ENCODE data around the gene ALDH3A1. TPM values are rescaled to one million over a fixed set of nuclear protein-coding genes. Genes with fewer than 3 reads are reported as not detected.

ALDH3A1 gene
- polyA plus RNA-seq, 1 donor = 0.14 TPM

DNA sequence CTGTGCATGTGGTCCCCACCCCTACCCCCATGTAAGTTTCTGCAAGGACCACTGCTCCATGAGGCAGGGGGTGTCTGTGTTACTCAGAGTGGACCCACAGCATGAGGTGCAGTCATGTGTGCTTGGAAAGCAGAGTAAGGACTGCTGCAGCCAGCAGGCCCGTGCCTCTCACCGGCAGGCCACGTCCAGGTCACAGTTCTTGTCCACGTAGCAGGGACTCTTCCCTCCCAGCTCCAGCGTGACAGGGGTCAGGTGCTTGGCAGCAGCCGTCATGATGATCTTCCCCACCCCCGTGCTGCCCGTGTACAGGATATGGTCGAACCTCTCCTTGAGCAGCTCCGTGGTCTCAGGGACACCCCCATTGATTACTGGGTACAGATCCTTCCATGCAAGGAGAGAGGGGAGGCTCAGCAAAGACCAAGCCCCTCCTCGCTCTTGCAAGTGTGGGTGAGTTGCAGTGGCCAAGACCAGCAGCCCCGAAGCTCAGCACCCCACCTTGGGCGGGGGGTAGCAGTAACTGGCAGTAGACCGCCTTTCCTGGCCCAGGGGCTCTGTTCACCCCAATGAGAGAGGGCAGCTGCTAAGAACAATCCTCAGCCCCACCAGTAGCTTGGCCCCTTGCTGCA lies 6.2 kb downstream of the ALDH3A1 start:
- no peak for DNase-seq (ENCODE audit: low read depth)

DNA sequence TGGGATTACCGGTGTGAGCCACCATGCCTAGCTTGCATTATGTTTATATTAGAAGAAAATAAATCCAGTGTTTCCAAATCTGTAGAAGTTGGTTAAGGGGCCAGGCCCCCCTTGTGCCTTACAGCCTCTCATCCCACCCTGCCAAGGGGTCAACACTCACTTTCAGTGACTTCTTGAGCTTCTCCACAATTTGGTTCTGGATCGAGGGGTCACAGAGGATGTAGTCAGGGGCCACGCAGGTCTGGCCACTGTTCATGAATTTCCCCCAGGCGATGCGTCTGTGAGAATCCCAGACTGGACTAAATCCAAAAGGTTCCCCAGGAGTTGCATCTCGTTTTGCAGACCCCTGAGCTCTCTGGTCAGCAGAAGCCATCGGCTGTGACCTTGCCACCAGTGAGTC lies 7.2 kb downstream of the ALDH3A1 start:
- no peak for DNase-seq (ENCODE audit: low read depth)

DNA sequence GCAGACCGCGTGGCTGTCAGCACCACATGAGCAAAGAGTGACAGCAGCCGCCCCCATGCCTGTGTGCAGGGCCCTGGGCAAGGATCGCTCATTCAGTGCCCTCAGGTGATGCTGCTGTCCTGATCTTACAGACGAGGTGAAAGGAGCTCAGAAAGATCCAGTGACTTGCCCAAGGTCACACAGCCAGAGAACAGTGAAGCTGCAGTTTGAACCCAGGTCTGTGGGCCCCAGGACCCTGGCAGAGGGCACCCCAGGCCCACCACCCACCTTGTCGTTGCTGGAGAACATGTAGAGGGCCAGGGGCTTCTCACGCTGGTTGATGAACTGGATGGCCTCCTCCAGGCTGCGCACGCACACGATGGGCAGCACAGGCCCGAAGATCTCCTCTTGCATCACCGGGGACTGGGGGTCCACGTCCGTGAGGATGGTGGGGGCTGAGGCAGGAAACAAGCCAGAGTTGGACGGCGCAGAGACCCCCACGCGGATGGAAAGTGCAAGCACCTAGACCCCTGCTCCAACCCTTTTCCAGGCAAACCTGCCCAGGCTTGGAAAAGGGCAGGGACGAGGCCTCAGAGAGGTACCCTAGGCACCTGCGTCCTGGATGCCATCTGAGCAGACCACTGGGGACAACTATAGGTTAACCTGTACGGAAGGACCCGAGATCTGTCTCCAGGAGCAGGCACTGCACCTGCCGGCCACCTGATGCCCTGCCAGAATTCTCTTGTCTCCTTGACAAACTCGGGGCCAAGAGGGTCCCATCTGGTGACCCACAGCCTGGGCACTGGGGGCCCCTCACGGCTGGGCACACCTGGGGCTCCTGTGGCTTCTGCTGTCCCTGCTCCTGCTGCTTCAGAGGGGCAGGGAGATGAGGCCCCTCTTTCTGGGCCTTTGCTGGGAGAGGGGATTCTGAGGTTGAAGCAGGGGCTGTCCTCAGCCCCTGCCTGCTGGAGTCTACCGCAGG lies 8.6 kb downstream of the ALDH3A1 start:
- no peak for DNase-seq (ENCODE audit: low read depth)

DNA sequence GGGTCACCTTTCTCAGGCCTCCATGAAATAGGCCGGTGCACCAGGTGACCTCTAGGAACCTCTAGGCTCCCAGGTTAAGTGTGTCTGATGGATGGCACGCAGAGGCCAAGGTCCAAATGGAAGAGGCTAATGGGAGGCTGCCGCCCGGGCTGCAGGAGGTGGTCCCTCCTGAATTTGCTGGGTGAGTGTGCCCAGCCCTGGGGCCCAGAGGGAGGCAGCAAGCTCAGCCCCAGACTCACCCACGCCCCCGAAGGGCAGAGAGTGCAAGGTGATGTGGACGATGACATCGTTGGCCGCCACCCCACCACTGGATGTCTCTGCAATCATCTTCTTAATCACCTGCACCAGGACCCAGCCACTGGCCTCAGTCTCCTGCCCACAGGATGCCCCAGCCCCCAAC lies 9.3 kb downstream of the ALDH3A1 start:
- DNase-seq (ENCODE audit: low read depth) = no peak

DNA sequence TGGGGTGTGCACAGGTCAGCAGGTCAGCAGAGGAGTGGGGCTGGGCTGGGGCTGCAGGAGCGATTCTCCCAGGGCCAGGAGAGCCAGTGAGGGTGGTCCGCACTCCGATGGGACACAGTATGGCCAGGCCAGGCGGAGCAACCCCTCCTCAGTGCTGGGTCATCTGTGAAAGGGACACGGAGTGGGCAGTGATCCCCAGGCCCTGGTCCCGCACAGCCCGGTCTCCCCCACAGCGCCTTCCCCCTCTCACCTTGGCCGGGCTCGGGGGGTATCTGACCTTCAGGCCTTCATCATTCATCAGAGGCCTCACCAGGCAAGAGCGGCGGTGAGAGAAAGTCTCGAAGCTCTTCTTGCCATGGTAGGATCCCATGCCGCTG lies 10.0 kb downstream of the ALDH3A1 start:
- DNase-seq (ENCODE audit: low read depth) = no peak

DNA sequence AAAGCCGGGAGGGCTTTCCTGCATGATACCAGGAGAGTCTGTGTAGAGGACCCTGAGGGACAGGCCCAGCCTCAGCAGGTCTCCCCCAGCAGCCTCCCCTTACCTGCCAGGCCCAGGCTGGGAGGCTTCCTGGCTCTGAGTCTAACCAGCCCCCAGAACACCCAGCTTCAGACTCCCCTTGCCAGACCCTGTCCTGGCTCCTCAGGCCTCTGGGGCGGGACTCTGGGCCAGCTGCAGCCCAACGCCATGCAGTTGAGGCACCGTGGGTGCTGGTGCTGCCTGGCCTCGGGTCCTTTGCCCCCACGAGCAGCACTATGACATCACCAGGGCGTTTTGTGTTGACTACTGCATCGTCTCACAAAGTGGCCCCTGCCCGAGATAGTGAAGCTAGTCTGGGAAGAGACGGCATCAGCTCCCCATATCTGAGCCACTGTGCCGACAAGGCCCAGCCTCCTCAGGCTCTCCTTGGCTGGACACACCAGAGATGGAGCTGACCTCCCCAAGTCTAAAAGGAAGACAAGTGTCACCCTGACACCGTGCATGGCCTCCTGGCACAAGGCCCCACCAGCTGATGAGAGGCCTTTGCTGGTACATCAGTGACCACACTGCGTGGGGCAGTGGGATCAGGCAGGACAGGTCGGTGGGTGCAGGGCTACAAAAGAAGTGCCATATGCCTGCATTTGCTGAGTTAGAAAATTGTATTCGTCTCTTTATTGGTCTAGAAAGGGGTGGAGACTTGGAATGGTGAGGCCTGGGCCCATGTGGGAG lies 10.6 kb downstream of the ALDH3A1 start:
- DNase-seq (ENCODE audit: low read depth) = no peak

DNA sequence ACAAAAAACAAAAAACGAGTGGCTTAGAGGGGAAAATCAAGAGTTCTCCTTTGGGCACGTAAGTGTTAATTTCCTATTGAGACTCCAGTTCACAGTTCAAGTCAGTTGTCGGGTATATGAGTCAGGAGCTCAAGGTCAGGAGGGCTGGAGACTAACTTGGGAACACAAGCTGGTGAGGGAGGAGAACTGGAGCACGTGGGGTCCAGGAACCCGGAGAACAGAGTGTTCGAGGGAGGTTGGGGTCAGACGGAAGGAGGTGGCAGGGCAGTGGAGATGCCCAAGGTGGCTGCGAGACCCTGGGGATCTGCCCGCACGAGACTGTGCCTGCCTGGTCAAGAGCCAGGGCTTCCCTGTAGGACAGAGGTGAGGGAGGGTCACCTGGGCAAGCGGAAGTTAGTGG lies 12.0 kb downstream of the ALDH3A1 start:
- DNase-seq (ENCODE audit: low read depth) = no peak

DNA sequence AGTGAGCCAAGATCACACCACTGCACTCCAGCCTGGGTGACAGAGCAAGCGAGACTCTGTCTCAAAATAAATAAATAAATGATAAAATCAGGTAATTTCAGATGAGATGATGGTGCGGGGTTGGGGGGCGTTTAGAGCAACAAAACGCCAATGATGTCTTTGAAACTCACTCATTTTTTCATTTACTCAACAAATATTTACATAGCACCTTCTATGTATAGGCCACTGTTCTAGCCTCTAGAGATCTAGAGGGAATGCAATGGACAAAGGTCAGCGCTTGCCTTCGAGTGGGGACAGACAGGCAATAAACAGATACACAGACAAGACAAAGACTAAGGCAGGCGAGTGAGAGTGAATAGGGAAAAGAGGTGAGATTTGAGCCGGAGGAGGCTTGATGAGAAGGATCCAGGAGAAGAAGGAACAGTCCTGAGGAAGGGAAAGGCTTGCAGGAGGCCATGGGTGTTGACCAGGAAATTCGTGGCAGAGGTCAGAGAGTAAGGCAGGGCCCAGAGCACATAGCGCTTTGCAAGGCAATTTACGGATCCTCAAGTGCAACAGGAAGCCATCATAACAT lies 14.1 kb downstream of the ALDH3A1 start:
- DNase-seq (ENCODE audit: low read depth) = no peak

DNA sequence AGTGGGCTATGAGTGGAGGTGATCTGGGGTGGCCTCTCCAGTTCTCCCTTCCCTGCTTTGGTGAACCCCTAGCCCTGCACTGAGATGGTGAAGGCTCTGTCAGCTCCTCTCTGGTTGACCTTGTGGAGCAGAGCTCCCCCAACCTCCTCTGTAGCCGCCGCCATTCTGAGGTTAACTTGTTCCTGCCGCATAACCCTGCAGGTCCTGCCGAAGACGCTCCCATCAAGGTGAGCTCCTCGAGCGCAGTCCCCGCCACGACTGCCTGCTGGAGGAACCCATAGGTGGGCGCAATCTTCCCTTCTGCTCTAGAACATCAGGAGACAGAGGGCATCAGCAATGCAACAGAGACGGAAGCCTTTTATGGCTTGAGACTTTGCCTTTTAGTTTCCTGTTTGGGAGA lies 16.5 kb downstream of the ALDH3A1 start:
- no peak for DNase-seq (ENCODE audit: low read depth)

DNA sequence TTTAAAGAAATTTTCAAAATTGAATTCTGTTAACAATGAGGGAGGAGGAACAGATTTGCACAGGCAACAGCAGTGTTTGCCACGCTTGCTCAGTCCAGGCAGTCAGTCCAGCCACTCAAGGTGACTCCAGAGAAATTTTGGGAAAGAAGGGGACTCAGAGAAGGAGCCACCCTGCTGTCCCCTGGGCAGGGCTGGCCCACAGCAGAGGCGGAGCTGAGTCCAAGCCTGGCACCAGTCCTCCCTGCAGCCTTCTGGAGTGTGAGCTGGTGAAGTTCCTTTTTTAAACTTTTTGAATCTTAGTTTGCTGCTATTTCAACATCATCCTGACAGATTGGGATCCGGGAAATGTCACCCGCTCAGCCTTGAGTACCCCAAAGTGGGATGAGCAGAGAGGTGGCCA lies 17.3 kb downstream of the ALDH3A1 start:
- no peak for DNase-seq (ENCODE audit: low read depth)

DNA sequence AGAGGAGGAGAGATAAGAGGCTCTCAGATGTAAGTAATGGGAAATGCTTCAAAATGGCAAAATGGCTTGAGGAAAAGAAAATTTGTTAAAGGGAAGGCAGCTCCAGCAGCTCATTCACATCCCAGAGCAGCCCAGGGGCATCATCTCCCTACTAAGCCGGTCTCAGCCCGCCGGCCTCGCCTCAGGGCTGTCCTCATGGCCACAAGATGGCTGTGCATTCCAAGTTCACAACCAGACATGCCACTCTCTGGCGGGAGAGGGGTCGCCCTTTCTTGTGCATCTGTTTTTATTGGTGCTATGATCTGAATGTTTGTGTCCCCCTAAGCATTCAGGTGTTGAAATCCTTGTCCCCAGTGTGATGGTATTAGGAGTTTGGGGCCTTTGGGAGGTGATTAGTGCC lies 18.2 kb downstream of the ALDH3A1 start:
- no peak for DNase-seq (ENCODE audit: low read depth)

DNA sequence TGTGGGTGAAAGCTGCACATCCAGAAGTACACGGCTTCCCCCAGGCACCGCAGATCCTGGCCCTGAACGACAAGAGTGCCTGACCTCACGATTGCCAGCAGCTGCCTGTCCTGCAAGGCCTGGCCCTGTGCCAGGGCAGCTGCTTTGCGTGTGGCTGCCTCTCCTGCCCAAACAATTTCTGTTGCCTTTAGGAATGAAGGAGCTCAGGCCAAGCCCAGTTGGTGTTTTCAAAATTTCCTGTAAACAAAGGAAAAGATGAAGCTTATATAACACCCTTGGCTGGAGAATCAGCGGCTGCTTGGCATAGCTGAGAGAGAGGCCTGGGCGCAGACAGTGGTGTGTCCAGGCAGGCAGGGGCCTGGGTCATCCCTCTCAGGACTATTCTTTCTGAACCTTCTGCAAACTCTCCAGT lies 20.0 kb downstream of the ALDH3A1 start:
- peak; percentile 49 for DNase-seq (ENCODE audit: low read depth)

DNA sequence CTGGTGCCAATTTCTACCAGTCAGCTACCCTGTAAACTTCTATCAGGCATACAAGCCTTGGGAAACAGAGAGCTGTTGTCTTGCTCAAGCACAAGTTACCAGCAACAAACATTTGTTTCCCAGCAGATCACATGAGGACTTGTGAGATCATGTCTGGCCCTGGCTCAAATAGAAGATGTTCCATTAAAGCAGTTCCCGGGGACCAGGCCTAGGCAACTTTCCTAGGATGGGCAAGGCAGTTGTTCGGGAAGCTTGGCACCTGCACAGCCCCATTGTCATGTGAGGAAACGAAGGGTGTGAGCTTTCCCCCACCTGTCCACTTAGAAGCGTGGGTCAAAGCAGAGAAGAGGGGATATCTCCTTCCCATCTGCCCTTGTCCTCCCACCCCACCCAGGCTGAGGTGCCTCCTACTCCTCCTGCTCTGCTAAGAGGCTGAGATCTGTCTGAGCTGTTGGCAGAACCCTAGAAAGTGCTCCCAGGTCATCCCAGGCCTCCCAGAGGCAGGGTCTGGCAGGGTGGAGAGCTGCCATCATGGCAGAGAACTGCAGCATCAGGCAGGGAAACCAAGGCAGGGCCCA lies 20.5 kb downstream of the ALDH3A1 start:
- peak; percentile 88 for DNase-seq (ENCODE audit: low read depth)

DNA sequence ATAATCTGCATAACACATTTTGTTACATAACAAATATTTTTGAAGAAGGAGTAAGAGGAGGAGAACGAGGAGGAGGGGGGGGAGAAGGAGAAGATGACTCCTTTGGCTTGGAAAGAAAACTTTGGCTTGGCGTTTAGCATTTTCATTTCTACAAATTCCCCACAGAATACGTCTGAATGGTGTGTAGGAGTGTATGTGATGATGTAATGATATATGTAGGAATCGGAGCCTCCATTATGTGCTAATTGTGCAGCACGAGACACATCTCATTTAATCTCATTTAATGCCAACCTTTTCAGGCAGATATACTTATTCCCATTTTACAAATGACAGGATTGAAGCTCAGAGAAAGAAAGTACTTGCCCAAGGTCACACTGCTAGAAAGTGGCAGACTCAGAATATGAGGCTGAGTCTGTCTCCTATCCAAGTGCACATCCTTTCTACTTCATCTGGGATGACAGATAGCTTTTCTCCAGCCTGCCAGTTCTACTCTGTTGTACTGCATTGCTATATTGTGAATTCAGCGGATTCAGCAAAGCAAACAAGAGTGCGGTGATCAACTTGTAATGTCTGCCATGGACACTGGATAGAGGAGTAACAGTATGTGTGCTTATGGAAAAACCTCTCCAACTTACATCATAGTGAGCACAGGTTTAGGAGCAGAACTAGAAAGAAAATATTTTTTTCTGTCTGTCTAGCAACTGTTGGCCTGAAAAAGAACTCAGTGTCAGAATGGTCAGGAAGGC lies 21.3 kb downstream of the ALDH3A1 start:
- DNase-seq (ENCODE audit: low read depth) = no peak

DNA sequence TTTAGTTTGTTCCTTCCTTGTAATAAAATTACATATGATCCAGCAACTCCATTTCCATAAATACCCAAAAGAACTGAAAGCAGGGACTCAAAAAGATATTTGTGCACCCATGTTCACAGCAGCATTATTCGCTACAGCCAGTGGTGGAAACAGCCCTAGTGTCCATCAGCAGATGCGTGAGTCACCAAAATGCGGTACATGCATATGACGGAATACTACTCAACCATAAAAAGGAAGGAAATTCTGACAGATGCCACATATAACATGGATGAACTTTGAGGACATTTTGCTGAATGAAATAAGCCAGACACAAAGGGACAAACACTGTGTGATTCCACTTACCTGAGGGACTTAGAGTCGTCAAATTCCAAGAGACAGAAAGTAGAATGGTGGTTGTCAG lies 22.6 kb downstream of the ALDH3A1 start:
- no peak for DNase-seq (ENCODE audit: low read depth)

DNA sequence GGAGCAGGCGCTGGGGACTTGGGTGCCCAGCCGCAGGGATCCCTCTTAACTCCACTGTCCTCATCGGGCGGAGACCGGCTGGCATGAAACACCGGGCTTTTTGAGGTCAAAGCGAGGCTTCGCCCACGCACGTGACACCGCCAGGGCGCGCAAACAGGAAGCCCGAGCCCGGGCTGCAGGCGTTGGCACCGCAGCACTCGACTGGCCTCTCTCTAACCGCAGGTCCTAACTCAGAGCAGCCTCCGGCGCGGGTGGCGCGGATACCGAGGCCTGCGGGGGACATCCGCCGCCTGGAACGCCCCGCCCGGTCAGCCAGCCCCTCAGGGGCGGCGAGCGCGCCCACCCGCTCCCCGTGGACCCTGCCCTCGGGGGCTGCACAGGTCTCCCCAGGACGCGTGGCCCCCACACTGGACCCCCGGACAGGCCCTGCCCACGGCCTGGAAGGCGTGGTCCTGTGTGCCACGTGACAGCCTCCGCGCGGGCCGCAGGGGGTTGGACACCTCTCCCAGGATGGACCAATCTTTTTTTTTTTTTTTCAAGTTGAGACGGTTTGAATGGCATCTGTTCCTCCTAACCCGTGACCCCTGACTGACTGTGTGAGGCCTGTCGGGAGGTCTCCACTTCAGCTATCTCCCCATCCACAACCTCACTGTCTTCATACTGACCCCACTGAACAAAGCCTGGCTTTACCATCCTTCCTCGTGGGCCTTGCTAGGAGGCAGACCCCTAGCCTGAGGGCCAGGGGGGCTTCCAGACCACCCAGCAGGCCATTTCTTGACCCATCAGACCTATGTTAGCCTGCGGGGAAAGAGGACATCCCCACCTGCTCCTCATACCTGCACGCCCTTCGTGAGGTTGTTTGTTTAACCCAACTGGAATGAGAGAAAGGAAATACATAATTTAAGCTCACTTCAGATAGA lies 23.3 kb downstream of the ALDH3A1 start:
- no peak for DNase-seq (ENCODE audit: low read depth)

DNA sequence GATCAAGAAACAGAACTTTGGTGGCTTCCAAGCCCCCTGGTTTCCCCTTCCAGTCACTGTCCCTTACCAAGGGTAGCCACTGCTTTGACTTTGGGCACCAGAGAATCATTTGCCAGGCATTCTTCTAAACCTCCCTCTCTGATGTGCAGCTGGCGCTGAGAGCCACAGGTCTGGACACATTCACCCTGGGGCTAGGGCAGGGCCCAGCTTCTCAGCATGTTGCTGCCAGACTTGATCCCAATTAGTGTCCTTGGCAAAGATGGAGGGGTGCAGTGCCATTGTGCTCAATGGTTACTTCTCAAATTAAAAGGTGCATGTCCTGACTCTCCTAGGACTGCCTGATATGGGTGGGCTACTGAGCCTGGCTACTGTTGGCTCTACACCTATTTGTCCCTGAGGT lies 24.1 kb downstream of the ALDH3A1 start:
- DNase-seq (ENCODE audit: low read depth) = no peak

DNA sequence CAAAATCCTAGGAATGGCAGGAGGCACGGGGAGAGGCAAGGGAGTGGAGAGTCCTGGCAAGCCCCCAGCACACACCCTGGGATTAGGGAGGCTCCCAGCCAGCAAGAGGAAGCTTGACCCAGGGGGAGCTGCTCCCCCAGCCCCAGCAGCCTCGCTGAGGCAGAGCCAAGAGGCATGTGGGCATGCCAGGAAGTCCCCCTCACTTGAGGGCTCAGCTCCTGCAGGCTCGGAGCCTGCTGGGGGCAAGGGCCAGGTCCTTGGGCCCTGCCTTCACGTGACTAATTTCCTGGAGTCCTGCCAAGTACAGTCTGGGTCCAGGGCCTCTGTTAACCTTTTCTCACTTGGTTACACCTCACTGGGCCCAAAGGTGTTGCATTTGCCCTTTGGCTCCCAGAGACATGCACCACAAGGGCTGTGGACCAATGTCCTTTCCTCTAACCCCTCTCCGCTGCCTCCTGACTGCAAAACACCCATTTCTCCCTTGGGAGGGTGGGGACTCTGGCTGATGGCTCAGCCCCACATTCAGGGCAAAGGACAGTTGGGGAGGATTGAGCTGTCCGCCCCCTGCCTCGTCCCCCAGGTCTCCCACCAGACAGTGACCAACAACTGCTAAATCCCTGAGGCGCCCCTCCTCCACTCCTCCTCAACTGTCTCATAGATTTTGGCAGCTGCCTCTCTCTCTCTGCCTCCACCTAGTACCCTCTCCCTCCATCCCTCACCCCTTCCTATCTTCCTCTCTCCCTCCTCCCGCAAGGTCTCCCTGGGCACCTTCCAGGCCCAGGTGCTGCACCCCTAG lies 27.3 kb downstream of the ALDH3A1 start:
- no peak for DNase-seq (ENCODE audit: low read depth)

DNA sequence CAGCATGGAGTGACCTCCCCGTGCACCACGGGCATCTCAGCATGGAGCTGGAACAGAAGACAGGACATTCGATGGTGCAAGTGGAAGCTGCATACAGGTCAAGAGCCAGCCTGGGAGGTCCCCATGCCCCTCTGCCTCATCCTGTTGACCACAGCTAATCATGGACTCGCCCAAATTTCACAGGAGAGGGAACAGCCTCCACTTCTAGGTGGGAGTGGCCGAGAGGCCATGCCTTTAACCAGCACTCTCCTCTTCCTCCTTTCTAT lies 28.0 kb downstream of the ALDH3A1 start:
- no peak for DNase-seq (ENCODE audit: low read depth)
